HCT116 (cell line): ENCODE measurements around the gene TEX26.

Source experiments
- CTCF ChIP-seq, 3 experiments: fragments of 200-600 bp in 1 of 3; sonication (generic) in 1 of 3; IDR thresholded peaks in 2 of 3; conservative IDR thresholded peaks in 1 of 3; 2 replicates each; pipeline ENCODE4 v1.5.1; 2012 to 2017; ENCODE audit warnings: low read depth in 2 of 3, low read length in 2 of 3, antibody characterized with exemption in 1 of 3, borderline replicate concordance in 1 of 3, control low read depth in 1 of 3, mild to moderate bottlenecking in 1 of 3, mixed read lengths in 1 of 3, mixed run types in 1 of 3, moderate library complexity in 1 of 3; ENCODE audit not compliant: insufficient read depth in 1 of 3
- EZH2phosphoT487 ChIP-seq: fragments of 200-600 bp; IDR thresholded peaks from 2 replicates; pipeline ENCODE4 v1.6.1; 2018; ENCODE audit warnings: antibody characterized with exemption, borderline replicate concordance
- JUND ChIP-seq: IDR thresholded peaks from 2 replicates; pipeline ENCODE4 v1.6.1; 2012
- MAX ChIP-seq: IDR thresholded peaks from 2 replicates; pipeline ENCODE4 v1.6.1; 2012
- POLR2A ChIP-seq: IDR thresholded peaks from 2 replicates; pipeline ENCODE4 v1.7.0; 2011; ENCODE audit warnings: borderline replicate concordance; ENCODE audit not compliant: insufficient read depth, insufficient read length; ENCODE audit errors: extremely low read depth
- SIN3A ChIP-seq: IDR thresholded peaks from 2 replicates; pipeline ENCODE4 v1.6.1; 2012; ENCODE audit warnings: low read depth
- SP1 ChIP-seq: IDR thresholded peaks from 2 replicates; pipeline ENCODE4 v1.6.1; 2012; ENCODE audit warnings: low read depth
- TCF7L2 ChIP-seq: IDR thresholded peaks from 2 replicates; pipeline ENCODE4 v1.7.0; 2011; ENCODE audit warnings: borderline replicate concordance, inconsistent platforms; ENCODE audit not compliant: insufficient read depth, insufficient read length; ENCODE audit errors: extremely low read depth
- YY1 ChIP-seq: IDR thresholded peaks from 2 replicates; pipeline ENCODE4 v1.6.1; 2011; ENCODE audit warnings: low read length, low read depth, moderate library complexity, mild to moderate bottlenecking; ENCODE audit not compliant: insufficient replicate concordance; ENCODE audit errors: extremely low read depth

GRCh38 chr13:31001647-31002046 is 69.2 kb downstream of the TEX26 start:
- TF ChIP-seq POLR2A (no peak), CTCF (IDR thresholded peaks at IDR 0.05 in 2 of 3, conservative IDR thresholded peaks at IDR 0.05 in 1 of 3; ENCODE audit: borderline replicate concordance in 1 of 3, insufficient read depth in 1 of 3, low read depth in 2 of 3, low read length in 2 of 3) (no peak), SP1 (no peak), EZH2phosphoT487 (no peak), SIN3A (no peak), YY1 (no peak), MAX (no peak), JUND (no peak), TCF7L2 (no peak)
